Neural cell (in vitro differentiated cells): Measurements from ENCODE around the gene HYOU1. TPM values are rescaled to one million over a fixed set of nuclear protein-coding genes. Genes with fewer than 3 reads are reported as not detected.

Source experiments
- H2AFZ ChIP-seq: fragments of 200-600, 300-800 bp; sonication (generic), shearing (Covaris generic); 2 replicates; pipeline ENCODE4 v1.6.0; 2014; ENCODE audit warnings: low read depth, mild to moderate bottlenecking, antibody characterized with exemption, low read length, moderate library complexity
- H3F3A ChIP-seq: fragments of 200-600 bp; shearing (Covaris generic); 2 replicates; pipeline ENCODE4 v1.6.1; 2016; ENCODE audit warnings: mild to moderate bottlenecking, moderate library complexity, mixed read lengths, antibody characterized with exemption, low read length; ENCODE audit not compliant: insufficient read depth, poor library complexity, severe bottlenecking
- H3K27ac ChIP-seq: fragments of 200-600, 300-800 bp; sonication (generic), shearing (Covaris generic); 2 replicates; pipeline ENCODE4 v1.5.1; 2014; ENCODE audit warnings: mild to moderate bottlenecking, low read length, moderate library complexity
- H3K27me3 ChIP-seq: fragments of 300-800, 200-600 bp; sonication (generic), shearing (Covaris generic); 2 replicates; pipeline ENCODE4 v1.6.0; 2014; ENCODE audit warnings: mild to moderate bottlenecking, low read depth, low read length, moderate library complexity; ENCODE audit not compliant: insufficient read depth
- H3K36me3 ChIP-seq: fragments of 300-800, 200-600 bp; sonication (generic), shearing (Covaris generic); 2 replicates; pipeline ENCODE4 v1.5.1; 2014; ENCODE audit warnings: mild to moderate bottlenecking, antibody characterized with exemption, low read length, moderate library complexity; ENCODE audit not compliant: insufficient read depth
- H3K4me2 ChIP-seq: fragments of 300-800, 200-600 bp; sonication (generic), shearing (Covaris generic); 2 replicates; pipeline ENCODE4 v1.6.0; 2014; ENCODE audit warnings: mild to moderate bottlenecking, low read length
- H3K4me3 ChIP-seq: fragments of 300-800, 200-600 bp; sonication (generic), shearing (Covaris generic); 2 replicates; pipeline ENCODE4 v1.5.1; 2014; ENCODE audit warnings: mild to moderate bottlenecking, low read length, moderate library complexity
- H3K79me2 ChIP-seq: fragments of 200-600 bp; shearing (Covaris generic); replicated peaks from 2 replicates; pipeline ENCODE4 v1.6.0; 2014; ENCODE audit warnings: mild to moderate bottlenecking, low read length, moderate library complexity; ENCODE audit not compliant: insufficient read depth
- H3K9ac ChIP-seq: fragments of 300-800, 200-600 bp; sonication (generic), shearing (Covaris generic); 2 replicates; pipeline ENCODE4 v1.6.1; 2016; ENCODE audit warnings: mild to moderate bottlenecking, low read length, mixed read lengths
- H3K9me2 ChIP-seq: fragments of 200-600 bp; shearing (Covaris generic); 2 replicates; pipeline ENCODE4 v1.6.1; 2016; ENCODE audit warnings: mild to moderate bottlenecking, low read length, mixed read lengths; ENCODE audit not compliant: insufficient read depth
- H3K9me3 ChIP-seq: fragments of 200-600, 300-800 bp; sonication (generic), shearing (Covaris generic); 2 replicates; pipeline ENCODE4 v1.6.1; 2016; ENCODE audit warnings: mild to moderate bottlenecking, mixed run types, low read length, moderate library complexity, mixed read lengths
- H4K20me1 ChIP-seq: fragments of 200-600 bp; shearing (Covaris generic); 2 replicates; pipeline ENCODE4 v1.6.1; 2016; ENCODE audit warnings: mild to moderate bottlenecking, mixed run types; ENCODE audit not compliant: insufficient read depth
- EP300 ChIP-seq: fragments of 450-650 bp; conservative IDR thresholded peaks from 2 replicates; pipeline ENCODE4 v1.6.1; 2014; ENCODE audit warnings: antibody characterized with exemption, mild to moderate bottlenecking, moderate library complexity; ENCODE audit not compliant: poor library complexity, severe bottlenecking
- EZH2 ChIP-seq: fragments of 200-600, 300-800 bp; shearing (Covaris generic), sonication (generic); IDR thresholded peaks from 2 replicates; pipeline ENCODE4 v1.6.1; 2014; ENCODE audit warnings: antibody characterized with exemption, low read length, borderline replicate concordance, mild to moderate bottlenecking; ENCODE audit not compliant: insufficient read depth, poor library complexity, severe bottlenecking
- MXI1 ChIP-seq: fragments of 450-650 bp; conservative IDR thresholded peaks from 2 replicates; pipeline ENCODE4 v1.6.1; 2014; ENCODE audit warnings: antibody characterized with exemption, mild to moderate bottlenecking; ENCODE audit not compliant: poor library complexity, severe bottlenecking
- POLR2AphosphoS5 ChIP-seq: IDR thresholded peaks from 2 replicates; pipeline ENCODE4 v1.6.1; 2012
- RAD21 ChIP-seq: fragments of 450-650 bp; conservative IDR thresholded peaks from 2 replicates; pipeline ENCODE4 v1.6.1; 2014; ENCODE audit warnings: antibody characterized with exemption, mild to moderate bottlenecking, moderate library complexity
- SMC3 ChIP-seq: fragments of 450-650 bp; conservative IDR thresholded peaks from 2 replicates; pipeline ENCODE4 v1.6.1; 2014; ENCODE audit warnings: antibody characterized with exemption, mild to moderate bottlenecking, moderate library complexity; ENCODE audit not compliant: poor library complexity
- TAF1 ChIP-seq: IDR thresholded peaks from 2 replicates; pipeline ENCODE4 v1.6.1; 2012; ENCODE audit warnings: low read depth
- polyA plus RNA-seq: library from polyadenylated mRNA; depleted of rRNA; stranded (reverse); fragments of >200 nt; gene quantifications from 2 replicates; pipeline ENCODE4 v1.2.3, GENCODE V29; 2014
- TF ChIP-seq, protein P1 (sequence below): fragments of 450-650 bp; IDR thresholded peaks from 2 replicates; pipeline ENCODE4 v1.5.1; 2014; ENCODE audit warnings: antibody characterized with exemption, mild to moderate bottlenecking, moderate library complexity; ENCODE audit not compliant: poor library complexity, severe bottlenecking
- TF ChIP-seq, protein P2 (sequence below): IDR thresholded peaks from 2 replicates; pipeline ENCODE4 v1.6.1; 2012; ENCODE audit warnings: borderline replicate concordance

The HYOU1 gene
- polyA plus RNA-seq, 1 donor from 2014 or later = 68.4 TPM

DNA sequence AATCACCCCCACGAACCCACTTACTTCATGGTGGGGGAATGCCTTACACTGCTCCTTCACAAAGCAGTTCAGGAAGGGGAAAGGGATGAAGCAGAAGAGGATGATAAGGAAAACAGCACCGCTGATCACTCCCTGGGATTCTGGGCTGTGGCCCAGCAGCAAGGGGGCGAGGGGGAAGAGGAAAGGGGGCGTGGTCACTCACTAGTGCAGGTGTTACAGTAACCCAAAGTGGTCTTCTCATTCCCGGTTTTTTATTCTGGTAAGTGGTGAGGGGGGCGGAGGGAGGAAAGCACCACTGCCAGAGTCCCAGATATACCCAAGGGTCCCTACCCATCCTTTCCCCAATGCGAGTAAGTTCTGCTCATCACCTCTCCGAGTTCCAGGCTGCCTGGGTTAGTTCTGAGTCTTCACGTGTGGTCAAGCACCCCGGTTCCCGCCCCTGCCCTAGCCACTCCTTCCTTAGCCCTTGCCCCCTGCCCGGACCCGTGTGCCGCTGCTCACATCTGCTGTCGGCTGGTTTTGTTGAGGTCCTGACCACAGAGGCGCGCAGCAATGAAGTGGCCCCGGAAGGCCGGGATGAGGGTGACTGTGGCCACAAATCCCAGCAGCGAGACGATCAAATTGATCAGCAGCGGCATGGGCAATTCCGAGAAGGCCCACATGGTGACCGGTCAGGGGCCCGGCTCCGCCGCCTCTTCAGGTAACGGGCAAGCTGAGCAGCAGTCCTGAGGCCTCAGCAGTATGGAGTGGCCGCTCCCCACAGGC is 44.2 kb upstream of the HYOU1 start:
- peak overlapping the region; percentile 77 for H2AFZ ChIP-seq
- peak overlapping the region; percentile 90 for H3K27ac ChIP-seq
- H3K4me3 ChIP-seq = peak overlapping the region; percentile 82
- no peaks in the 10 kb centered on the region for H3K27me3 ChIP-seq
- H3K9me3 ChIP-seq = no peaks in the 10 kb centered on the region
- H3K9ac ChIP-seq = peak overlapping the region; percentile 75
- H3K9me2 ChIP-seq = no peaks in the 10 kb centered on the region
- H4K20me1 ChIP-seq = no peaks in the 10 kb centered on the region
- no peaks in the 10 kb centered on the region for H3K79me2 ChIP-seq
- H3K36me3 ChIP-seq = no peaks in the 10 kb centered on the region
- no peaks in the 10 kb centered on the region for H3F3A ChIP-seq
- TF ChIP-seq SMC3 (no peak), POLR2AphosphoS5 (no peak), TAF1 (peak; percentile 2), MXI1 (no peak), EP300 (no peak)
- TF ChIP-seq, protein P1, sequence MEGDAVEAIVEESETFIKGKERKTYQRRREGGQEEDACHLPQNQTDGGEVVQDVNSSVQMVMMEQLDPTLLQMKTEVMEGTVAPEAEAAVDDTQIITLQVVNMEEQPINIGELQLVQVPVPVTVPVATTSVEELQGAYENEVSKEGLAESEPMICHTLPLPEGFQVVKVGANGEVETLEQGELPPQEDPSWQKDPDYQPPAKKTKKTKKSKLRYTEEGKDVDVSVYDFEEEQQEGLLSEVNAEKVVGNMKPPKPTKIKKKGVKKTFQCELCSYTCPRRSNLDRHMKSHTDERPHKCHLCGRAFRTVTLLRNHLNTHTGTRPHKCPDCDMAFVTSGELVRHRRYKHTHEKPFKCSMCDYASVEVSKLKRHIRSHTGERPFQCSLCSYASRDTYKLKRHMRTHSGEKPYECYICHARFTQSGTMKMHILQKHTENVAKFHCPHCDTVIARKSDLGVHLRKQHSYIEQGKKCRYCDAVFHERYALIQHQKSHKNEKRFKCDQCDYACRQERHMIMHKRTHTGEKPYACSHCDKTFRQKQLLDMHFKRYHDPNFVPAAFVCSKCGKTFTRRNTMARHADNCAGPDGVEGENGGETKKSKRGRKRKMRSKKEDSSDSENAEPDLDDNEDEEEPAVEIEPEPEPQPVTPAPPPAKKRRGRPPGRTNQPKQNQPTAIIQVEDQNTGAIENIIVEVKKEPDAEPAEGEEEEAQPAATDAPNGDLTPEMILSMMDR = peak; percentile 45
- peak overlapping the region; percentile 88 for H3K4me2 ChIP-seq

DNA sequence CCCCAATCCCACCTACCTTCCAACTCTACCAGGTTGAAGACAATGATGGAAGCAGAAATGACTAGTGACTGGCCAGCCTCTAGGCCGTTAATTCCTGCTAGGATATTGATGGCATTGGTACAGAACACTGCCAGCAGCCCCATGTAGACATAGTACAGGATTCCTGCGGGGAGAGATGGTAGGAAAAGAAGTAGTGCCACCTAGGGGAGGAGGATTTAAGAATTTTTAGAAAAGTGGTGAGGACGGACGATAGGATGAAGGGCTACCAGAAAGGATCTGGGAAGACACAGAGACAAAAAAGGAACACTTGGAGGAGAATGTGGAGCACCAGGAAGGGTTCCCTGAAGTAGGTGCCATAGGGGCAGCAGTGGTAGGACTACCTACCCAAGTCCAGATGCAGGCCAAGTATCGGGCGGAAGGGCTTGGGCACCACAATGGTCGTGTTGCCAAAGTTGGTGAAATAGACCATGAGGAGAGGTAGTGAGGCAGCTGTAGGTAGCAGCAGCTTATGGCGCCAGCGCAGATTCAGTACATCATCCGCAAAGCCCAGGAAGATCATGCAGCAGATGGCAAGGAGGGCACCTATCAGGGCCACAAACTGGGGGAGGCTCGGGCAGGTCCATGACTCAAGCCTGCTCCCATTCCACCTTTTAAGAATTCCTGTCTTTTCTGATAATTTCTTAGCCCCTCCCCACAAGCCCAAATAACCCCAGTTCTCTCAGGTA is 43.4 kb upstream of the HYOU1 start:
- Histone ChIP-seq H3K27me3 (no peaks in the 10 kb centered on the region), H4K20me1 (no peaks in the 10 kb centered on the region), H3K4me2 (peak overlapping the region; percentile 88), H2AFZ (no peak overlapping the region), H3K9me3 (no peaks in the 10 kb centered on the region), H3K4me3 (peak overlapping the region; percentile 82), H3K79me2 (no peaks in the 10 kb centered on the region), H3K9me2 (no peaks in the 10 kb centered on the region), H3K36me3 (no peaks in the 10 kb centered on the region), H3K9ac (peak overlapping the region; percentile 75), H3K27ac (no peak overlapping the region), H3F3A (no peaks in the 10 kb centered on the region)
- TF ChIP-seq POLR2AphosphoS5 (no peak), MXI1 (no peak), EP300 (no peak), SMC3 (no peak), TAF1 (no peak), RAD21 (peak; percentile 18), EZH2 (no peak)
- TF ChIP-seq, protein P1 = peak; percentile 53
- TF ChIP-seq, protein P2, sequence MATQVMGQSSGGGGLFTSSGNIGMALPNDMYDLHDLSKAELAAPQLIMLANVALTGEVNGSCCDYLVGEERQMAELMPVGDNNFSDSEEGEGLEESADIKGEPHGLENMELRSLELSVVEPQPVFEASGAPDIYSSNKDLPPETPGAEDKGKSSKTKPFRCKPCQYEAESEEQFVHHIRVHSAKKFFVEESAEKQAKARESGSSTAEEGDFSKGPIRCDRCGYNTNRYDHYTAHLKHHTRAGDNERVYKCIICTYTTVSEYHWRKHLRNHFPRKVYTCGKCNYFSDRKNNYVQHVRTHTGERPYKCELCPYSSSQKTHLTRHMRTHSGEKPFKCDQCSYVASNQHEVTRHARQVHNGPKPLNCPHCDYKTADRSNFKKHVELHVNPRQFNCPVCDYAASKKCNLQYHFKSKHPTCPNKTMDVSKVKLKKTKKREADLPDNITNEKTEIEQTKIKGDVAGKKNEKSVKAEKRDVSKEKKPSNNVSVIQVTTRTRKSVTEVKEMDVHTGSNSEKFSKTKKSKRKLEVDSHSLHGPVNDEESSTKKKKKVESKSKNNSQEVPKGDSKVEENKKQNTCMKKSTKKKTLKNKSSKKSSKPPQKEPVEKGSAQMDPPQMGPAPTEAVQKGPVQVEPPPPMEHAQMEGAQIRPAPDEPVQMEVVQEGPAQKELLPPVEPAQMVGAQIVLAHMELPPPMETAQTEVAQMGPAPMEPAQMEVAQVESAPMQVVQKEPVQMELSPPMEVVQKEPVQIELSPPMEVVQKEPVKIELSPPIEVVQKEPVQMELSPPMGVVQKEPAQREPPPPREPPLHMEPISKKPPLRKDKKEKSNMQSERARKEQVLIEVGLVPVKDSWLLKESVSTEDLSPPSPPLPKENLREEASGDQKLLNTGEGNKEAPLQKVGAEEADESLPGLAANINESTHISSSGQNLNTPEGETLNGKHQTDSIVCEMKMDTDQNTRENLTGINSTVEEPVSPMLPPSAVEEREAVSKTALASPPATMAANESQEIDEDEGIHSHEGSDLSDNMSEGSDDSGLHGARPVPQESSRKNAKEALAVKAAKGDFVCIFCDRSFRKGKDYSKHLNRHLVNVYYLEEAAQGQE = no peak
